Sigmoid colon (tissue), 4 donors: Measurements from ENCODE around the gene DRAM1.

ENCODE experiments used
- CTCF ChIP-seq, 4 experiments: fragments of 450-650 bp in 3 of 4; fragments of 200-600 bp in 1 of 4; IDR thresholded peaks; one replicate each; pipeline ENCODE4 v1.5.1; 2016 to 2019; ENCODE audit warnings: antibody characterized with exemption in 4 of 4, mild to moderate bottlenecking in 3 of 4, moderate library complexity in 2 of 4
- POLR2AphosphoS5 ChIP-seq, 4 donors: sonication (generic); formaldehyde crosslinking; IDR thresholded peaks; one replicate each; pipeline ENCODE4 v1.6.1; 2017; ENCODE audit warnings: antibody characterized with exemption in 4 of 4

- no peak for TF ChIP-seq CTCF (IDR thresholded peaks at IDR 0.05)
- TF ChIP-seq POLR2AphosphoS5 (IDR thresholded peaks at IDR 0.05), result no peak
These were observed 22.6 kb upstream of the DRAM1 start for GRCh38 chr12:101854747-101855146.
